Endometrium (tissue), 2 donors: Measurements from ENCODE around the gene TAS2R60.
"Not testable (repeated sequence)": the region's sequence is repeated elsewhere in the genome, so short reads cannot be mapped to it uniquely, and the experiment has no call there.

ENCODE experiments used
- FAIRE-seq: peaks from 2 replicates; lab custom pipeline; 2012; peaks lifted over from hg19 to GRCh38; lab: Jason Lieb, UNC
- donor health status: control.
- donor health status: control.

Gene TAS2R60, protein sequence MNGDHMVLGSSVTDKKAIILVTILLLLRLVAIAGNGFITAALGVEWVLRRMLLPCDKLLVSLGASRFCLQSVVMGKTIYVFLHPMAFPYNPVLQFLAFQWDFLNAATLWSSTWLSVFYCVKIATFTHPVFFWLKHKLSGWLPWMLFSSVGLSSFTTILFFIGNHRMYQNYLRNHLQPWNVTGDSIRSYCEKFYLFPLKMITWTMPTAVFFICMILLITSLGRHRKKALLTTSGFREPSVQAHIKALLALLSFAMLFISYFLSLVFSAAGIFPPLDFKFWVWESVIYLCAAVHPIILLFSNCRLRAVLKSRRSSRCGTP

GRCh38 chr7:143443153-143443552 lies at the start of gene TAS2R60:
TSS of gene TAS2R60 (plus strand) at chr7:143443453. CDS start at chr7:143443453, 0 bp downstream.
- FAIRE-seq, result no peak

DNA sequence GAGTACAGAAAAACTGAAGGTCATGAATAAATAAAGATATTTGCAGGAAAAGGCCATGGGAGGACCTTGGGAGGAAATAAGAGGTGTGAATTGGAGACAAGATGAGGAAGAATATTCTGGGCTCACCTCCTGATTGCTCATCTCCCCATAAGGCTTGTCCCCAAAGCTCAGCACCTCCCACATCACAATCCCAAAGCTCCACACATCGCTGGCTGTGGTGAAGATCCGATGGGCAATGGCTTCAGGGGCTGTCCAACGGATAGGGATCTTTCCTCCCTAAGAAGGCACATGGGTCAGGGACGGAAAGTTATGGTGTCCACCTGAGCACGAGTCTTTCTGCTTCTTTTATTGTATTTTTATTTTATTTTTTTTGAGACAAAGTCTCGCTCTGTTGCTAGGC lies 49.2 kb upstream of the TAS2R60 start:
- no peak for FAIRE-seq

DNA sequence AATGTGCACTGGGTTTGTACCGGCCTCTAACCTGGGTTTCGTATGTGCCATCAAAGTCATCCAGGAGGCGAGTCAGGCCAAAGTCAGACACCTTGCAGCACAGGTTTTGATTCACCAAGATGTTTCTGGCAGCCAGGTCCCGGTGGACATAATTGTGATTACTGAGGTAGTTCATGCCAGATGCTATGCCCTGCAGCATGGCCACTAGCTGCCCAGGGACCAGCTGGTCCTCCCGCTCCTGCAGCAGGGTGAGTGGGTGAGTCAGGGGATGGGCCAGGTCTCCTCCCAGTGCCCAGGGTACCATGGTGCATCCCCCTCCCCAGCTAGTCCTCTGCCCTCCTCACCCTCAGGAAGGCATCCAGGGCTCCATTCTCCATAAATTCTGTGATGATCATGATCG lies 48.5 kb upstream of the TAS2R60 start:
- no peak for FAIRE-seq

- no peak for FAIRE-seq
These were observed 47.8 kb upstream of the TAS2R60 start for GRCh38 chr7:143395187-143396149.

GRCh38 chr7:143396182-143396581 lies 47.1 kb upstream of the TAS2R60 start:
- FAIRE-seq, result no peak

DNA sequence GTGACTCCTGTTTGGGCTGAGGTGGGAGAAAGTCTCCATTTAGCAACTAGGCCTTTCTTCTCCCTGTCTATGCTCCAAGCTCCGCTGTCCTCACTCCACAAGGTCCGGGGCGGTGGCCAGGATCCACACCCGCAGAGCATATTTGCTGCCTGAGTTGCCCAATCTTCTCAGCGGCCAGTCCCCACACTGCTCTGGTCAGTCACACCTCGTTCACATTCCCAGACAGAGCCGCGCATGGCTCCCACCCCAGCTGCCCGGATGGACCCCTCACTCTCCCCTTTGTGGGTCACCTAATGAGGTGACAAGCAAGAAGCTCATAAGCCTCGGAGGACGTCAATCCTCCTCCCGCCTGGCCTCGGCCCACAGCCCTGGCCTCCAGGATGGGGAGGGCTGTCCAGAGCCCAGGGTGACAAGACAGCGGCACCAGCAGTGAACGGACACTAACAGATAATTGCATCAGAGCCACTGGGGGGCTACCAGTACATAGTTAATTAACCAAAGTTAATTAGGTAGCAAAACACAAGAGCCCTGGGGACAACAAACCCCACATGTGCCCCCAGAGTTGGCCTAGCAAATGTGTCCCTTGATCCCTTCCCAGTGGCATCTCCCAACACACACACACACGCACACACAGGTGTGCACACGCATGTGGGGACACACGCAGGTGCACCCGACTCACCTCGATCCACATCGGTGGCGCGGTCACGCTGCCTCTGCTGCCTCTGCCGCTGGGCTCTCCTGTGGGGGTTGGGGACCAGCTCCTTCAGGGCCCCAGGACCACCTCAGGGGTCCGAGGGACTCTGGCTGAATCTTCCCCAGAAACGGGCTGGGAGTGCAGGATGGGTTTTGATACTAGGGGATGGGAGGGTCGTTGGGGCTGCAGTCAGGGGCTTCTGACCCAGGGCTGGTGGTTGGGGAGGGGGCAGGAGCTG lies 46.4 kb upstream of the TAS2R60 start:
- no peak for FAIRE-seq

- no peak for FAIRE-seq
These were observed 45.3 kb upstream of the TAS2R60 start for GRCh38 chr7:143397710-143398530.

DNA sequence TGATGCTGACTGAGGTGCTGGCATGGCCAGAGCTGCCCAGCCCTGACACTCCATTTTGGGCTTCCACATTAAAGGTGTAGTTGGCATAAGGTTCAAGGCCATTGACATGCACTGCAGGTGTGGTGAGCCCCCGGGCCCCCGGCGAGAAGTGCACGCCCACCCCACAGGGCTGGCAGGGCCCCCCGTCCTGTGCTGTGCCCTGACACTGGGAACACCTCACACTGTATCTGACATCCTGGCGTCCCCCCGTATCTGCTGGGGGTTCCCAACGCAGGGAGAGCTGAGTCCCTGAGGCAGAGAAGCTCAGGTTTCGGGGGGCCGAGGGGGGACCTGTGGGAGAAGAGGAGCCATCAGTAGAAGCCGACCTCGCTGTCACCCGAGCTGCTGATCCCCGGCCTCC lies 44.6 kb upstream of the TAS2R60 start:
- no peak for FAIRE-seq

- no peak for FAIRE-seq
These were observed 44.1 kb upstream of the TAS2R60 start for GRCh38 chr7:143399151-143399550.

GRCh38 chr7:143399642-143400041 lies 43.6 kb upstream of the TAS2R60 start:
- FAIRE-seq, result no peak

DNA sequence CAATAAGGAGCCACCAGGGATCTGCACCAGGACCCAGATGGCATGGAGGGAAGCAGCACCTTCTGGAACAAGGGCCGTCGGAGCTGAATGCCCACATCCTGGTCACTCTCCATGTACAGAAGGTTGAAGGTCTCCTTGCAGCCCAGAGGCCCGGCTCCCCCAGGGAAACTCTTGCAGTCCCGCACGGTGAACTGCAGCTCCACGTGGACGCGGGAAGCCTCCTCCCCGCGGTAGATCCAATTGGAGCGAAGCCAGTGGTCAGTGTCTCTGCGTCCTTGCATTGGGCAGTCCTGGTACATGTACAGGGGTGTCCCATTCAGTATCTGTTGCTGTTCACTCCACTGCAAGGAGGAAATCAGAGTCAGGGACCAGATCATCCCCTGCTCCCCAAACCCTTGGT lies 42.0 kb upstream of the TAS2R60 start:
- FAIRE-seq, result no peak

DNA sequence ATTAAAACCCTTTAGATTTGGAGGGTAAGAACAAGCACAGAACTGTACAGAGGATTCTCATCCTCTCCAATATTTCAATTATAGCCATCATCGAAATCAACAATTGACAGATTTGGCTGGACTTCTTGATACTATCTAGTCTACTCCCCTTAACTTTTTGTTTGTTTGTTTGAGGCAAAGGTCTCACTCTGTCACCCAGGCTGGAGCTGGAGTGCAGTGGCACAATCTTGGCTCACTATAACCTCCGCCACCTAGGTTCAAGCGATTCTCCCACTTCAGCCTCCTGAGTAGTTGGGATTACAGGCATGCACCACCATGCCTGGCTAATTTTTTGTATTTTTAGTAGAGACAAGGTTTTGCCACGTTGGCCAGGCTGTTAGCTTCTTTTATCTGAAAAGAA lies 41.0 kb upstream of the TAS2R60 start:
- not testable (repeated sequence) for FAIRE-seq

DNA sequence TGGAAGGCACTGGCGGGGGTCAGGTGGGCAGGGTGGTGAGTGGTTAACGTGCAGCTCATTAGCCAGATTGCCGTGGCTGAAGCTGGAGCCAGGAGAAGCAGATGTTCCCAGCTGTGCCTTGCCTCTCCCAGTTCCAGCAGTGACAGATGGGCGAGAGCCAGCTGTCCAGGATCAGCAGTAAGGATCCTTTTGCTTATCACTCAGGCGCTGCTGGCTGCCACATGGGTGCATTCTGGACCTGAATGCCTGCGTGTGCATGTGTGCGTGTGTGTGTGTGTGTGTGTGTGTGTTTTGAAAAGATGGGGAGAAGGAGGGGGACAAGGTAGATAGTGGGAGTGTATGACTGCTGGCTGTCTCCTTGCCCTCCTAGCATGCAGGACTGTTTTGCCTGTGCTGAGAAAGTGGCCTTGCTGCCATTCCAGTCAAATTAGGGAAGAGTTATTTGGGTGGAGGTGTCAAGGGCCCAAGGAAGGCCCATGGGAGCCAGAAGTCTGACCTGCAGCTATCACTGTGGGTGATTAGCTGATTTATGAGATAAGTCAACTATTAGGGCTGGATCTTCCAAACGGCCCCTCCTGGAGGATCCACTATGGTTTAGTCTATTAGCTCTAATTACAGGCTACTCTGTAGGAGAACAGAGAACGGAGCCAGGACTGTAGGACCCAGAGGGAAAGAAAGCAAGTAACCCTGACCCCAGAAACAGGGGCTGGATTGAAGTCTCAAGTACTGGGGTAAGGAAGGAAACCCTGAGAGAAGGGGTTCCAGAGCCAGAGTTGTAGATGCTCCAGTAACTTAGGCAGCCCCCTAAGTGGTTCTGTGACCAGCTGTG lies 37.9 kb upstream of the TAS2R60 start:
- no peak for FAIRE-seq

DNA sequence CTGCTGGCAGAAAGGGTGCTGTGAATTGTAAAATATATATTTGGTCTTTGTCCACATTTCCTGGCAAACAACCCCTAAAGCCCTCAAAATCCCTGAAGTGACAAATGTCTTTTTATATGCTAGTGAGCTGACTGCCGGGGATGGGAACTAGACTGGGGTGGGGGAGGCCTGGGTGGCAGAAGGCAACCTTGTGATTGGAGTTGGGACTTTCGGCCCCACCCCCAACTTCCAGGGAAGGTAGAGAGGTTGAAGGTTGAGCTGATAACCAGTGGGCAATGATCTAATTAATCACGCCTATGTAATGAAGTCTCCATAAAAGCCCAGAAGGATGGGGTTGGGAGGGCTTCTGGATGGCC lies 37.3 kb upstream of the TAS2R60 start:
- no peak for FAIRE-seq

- FAIRE-seq, result no peak
These were observed 35.7 kb upstream of the TAS2R60 start for GRCh38 chr7:143407287-143408251.

- FAIRE-seq, result no peak
These were observed 35.0 kb upstream of the TAS2R60 start for GRCh38 chr7:143408252-143408685.

DNA sequence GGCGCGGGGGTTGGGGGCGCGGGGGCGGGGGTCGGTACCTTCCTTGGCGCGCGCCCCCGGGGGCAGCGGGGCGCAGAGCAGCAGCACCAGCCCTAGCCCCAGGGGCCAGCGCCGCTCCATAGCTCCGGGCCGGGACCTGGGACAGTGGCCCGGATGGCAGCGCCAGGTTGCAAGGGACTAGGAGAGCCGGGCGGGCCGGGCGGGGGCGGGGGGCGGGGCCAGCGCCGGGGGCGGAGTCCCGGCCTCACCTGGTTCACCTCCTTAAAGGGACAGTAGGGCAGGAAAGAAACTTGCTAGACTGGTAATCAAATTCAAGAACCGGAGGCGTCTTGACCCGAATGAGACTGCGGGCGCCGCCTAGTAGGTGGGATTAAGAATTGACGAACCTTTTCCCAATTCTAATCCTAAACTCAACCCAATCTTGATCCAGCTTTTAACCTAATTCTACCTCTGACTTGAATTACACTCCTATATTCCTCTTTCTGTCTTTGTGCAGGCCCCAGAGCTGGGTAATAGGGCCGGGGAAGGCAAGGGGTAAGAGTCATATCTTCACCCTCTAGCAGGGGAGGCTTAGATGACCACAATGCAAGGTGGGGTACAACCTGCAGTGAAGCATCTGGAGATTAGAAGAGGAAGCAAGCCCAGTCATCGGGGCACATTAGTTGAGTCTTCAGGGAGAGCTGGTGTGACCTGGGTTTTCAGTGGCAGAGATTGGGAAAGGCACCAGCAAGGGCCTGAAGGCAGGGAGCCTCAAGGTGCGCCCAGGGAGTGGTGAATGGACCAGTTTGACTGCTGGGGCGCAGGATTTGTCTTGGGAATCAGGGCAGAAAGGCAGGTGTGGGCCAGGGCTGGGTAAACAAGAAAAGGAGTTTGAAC lies 34.3 kb upstream of the TAS2R60 start, which contains the start of gene EPHA1:
Gene EPHA1 (minus strand): TSS at position 171 of the 876 bp plus-strand sequence. CDS start 51 bp downstream, at position 120.
- FAIRE-seq, result no peak

GRCh38 chr7:143410521-143411004 lies 32.7 kb upstream of the TAS2R60 start:
- no peak for FAIRE-seq
